HG03064 (cell line): ENCODE data around the gene TMEM106C.

Source experiments
- ATAC-seq: cut with Tn5 transposase; IDR thresholded peaks from one replicate; pipeline ENCODE4 v1.9.1; 2021; ENCODE audit warnings: low read depth; ENCODE audit not compliant: unreplicated experiment

TMEM106C gene

DNA sequence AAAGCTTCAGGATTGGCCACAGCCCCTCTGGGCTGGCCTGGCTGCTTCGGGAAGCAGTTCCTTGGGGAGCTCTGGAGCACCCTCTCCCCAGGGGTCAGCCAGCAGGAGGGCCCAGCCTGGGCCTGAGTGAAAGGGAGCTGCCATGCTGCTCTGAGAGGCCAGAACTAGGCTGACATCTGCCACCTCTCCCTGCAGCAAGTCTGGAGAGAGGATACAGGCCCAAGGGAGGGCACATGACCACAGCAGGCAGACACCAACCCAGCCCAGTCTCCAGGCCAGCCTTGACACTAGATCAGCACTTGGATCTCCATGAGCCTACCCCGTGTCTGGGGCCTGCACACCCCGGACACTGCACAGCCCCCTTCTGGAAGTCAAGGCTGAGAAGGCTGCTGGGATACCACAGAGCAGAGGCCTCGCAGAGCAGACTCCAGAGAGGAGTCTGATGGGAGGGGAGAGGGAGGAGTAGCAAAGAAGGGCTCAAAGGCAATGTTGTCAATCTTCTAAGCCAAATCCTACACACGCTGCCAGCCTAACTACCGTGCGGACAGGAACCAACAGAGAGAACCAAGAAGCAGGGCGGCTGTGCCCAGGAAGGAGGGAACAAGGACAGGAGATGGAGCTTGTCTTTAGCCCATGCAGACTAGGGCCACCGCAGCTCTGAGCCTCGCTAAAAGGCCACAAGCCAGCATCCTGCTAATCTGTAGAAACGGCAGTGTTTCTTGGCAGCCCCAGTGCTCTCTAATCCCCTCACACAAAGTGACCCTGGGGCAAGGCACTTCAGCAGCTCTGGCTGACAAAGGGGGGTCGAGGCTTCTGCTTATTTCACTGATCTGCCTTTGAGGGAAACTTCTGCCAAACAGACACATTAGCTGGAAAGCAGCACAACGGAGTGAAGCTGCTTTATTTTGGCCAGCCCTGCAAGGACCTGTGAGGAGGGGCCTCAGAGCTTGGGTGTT is 28.0 kb downstream of the TMEM106C start:
- ATAC-seq = no peak

- no peak for ATAC-seq
Measured at GRCh38 chr12:47992776-47993175, 29.4 kb downstream of the TMEM106C start.

DNA sequence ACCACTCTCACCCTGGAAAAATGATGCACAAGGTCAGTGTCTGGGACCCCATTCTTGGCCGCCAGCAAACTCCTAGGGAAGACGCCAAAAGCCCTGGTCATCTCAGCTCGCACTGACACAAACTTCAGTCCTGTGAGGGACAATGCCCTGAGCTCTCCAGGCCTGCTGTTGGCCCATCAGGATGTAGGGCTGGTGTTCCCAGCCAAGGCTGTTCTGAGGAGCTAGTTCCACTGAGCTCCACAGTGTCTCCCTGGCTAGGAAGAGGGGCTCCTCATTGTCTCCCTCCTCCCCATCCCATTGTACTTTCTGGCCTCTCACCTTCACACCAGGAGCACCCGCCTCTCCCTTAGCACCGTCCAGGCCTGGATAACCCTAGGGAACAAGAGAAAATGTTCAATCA is 30.1 kb downstream of the TMEM106C start:
- ATAC-seq = no peak

DNA sequence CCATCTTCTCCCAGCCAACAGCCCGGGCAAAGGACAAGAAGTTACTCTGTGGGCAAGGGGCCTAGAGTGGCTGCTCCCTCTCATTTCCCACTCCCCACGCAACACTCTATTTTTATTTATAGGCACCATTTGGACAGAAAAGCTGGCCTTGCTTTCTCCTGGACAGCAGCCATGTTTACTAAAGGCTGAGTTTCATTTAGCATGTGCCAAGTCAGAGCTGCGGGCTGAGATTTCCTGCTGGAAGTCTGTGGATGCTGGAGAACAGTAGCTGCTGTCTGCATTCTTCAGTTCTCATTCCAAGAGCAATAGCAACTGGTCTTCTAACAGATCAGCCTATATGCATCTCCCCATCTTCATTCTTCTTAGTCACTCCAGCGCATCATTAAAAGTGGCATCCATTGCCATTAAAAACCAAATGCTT is 32.6 kb downstream of the TMEM106C start:
- no peak for ATAC-seq

DNA sequence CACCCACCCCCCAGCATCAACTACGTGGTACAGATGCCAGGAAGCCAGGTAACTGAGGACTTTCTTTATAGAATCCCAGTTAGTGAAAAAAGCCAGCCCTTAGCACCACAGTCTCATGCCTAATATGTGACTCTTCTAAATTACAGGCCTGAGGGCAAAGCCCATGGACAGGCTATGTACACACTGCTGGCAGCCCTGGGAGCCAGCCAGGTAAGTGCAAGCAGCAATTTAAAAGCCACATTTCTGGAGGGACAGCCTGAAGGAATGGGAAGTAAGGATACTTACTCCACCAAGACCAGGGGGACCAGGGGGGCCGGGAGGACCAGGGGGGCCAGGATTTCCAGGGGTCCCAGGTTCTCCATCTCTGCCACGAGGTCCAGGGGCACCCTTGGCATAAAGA is 33.9 kb downstream of the TMEM106C start:
- ATAC-seq = no peak

GRCh38 chr12:47999816-48000215 is 36.4 kb downstream of the TMEM106C start:
- no peak for ATAC-seq

- no peak for ATAC-seq
Measured at GRCh38 chr12:48000878-48001504, 37.6 kb downstream of the TMEM106C start.

DNA sequence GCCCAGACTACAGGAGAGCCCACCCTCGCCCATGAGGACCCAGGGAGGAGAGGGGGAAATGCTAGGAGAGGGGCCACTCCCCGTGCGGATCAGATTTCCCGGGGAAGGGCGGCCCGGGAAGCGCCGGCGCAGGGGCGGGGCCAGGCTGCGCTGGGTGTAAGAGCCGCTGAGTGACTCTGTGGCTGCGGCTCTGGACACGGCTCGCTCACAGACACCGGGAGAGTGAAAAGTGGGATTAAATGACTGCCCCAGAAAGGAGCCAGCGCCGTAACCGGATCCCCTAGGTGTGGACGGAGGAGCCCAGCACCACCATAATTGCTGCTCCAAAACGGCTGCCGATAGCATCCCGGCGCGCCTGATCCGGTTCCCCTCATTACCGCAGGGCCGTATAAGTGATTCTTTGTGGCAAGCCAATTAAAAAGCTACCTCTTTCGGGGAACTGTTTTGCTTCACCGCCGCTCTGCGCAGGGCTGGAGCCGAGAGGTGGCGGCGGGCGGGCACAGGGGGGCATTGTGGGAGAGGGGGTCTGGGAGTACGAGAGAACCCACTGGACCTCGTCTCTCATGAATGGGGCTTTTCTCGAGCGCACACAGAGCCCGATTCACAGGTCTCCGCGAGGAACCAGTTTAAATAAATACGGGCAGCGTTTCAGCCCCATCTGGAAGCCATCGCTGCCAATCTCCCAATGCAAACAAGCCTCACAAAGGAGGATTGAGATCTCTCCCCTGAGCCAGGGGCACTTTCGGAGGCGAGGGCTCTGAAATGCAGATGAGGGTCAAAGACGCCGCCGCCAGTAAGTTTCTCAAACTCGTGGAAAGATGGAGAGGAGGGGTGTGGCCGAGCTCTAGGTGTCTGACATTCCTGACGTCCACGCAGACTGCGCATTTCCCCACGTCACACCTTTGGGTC is 38.4 kb downstream of the TMEM106C start:
- no peak for ATAC-seq

DNA sequence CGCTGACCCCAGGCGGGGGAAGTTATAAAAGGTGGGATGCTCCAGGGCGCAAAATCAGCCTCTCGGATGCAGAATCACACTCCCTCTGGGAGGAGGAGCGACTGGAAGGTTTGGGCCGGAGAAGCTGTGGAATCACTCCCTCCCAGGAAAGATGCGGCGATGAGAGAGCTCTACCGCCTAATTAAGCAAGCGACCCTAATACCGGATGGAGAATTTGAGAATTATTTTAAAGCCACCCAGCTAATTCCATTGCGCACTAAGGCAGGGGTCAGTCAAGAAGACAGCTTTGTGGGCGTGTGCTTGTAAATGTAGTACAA is 39.0 kb downstream of the TMEM106C start:
- ATAC-seq = no peak

- no peak for ATAC-seq
Measured at GRCh38 chr12:48002773-48003218, 39.4 kb downstream of the TMEM106C start.

GRCh38 chr12:48003226-48004052 is 40.0 kb downstream of the TMEM106C start:
- no peak for ATAC-seq

DNA sequence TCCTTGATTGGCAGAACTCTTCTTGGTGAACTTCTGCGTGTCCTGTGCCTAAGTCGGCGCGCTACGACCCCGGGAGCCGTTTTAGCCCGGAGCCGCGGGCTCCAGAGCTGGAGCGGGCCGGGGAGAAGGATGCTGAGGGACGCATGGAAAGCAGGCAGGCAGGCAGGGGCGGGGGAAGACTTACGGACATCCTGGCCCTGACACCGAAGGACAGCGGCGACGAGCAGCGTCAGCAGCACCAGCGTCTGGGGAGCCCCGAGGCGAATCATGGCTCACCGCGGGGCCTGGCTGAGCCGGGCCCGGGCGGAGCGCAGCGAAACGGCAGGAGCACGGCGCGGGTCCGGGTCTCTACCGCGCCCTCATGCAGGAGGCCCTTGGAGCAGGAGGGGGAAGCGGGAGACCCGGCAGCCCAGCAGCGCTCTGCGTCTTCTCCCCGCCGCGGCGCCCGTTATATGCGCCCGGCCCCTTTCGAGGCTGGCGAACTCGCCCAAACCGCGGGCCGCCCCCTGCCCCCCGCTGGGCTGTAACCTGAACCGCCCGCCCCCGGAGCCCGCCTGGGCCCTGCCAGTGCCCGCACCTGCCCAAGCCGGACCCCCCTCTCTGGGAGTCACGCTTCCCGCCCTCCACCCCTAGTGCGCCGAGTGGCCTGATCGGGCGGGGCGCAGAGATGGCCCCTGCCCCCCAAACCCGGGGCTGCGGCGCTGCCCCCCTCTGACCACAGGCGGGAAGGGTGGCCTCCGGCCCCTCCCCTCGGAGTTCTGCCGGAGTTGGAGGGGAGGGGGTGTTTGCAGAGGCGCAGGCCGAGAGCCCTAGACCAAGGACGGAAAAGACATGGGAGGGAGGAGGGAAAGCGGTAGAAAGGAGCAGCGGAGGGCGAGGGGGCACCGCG is 40.9 kb downstream of the TMEM106C start, which contains the start of gene COL2A1:
Gene COL2A1, minus strand, starts transcription at position 424 of the 889 bp plus-strand sequence. Its CDS starts 155 bp downstream, at position 269.
- ATAC-seq = no peak

DNA sequence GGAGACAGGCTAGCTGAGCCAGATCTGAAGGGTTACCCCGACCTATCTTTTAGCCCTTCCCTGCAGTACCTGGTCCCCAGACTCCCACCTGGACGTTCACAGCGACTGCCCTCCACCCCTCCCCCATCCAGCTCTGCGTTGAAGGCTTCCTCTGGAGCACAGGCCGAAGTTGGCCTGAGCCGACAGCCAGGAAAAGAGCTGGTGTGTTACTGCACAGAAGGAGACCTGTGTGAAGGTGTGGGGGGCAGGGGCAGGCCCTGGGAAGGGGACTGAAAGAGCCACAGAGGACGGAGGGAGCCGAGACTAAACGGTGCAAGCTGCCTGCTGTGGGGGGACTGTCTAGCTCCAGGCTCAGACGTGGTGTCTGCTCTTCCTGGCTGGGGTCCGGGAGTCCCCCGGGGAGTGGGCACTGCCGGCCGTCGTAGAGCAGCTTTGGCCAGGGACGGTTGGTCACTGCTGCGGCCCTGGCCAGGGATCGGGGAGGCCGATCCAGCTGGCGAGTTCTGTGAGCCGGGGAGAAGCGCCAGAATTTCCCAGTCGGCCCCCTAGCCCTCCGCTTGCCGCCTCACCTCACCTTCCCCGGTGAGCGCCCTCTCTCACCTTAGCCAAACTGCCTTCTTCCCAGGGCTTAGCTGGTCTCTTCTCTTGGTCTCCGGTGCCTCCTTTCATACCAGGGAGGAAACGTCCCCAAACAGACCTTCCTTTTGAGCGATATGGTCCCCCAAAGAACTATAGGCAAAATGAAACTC is 41.8 kb downstream of the TMEM106C start:
- no peak for ATAC-seq

DNA sequence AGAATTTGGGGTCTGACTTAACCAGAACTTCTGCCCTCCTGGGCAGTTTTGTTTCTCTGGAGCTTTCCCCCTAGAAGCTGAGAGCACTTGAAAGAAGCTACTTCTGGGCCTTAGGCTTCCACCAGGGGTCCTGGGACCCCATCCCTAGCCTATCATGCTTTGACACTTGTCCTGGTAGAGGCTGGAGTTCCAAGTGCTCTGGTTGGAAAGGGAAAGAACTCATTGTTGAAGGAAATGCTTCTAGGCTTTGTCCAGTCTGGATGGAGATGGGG is 42.3 kb downstream of the TMEM106C start:
- ATAC-seq = no peak

DNA sequence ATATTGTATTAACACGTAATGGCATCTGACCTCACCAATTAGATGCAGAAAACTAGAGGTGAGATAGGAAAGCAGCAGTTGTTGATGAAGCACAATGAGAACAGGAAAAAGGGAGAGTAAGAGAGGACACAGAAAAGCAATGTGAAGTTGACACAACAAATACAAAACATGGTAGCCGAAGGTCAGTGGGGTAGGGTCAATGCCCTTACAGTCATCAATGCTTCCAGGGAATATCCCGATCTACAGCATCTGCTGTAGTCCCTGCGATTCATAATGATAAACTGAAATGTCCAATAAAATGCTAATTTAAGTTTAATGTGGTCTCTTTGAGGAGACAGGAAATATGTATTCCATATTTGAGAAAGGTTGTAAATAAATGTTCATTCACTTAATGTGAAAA is 43.8 kb downstream of the TMEM106C start:
- ATAC-seq = no peak

- no peak for ATAC-seq
Measured at GRCh38 chr12:48008349-48008748, 45.0 kb downstream of the TMEM106C start.

- no peak for ATAC-seq
Measured at GRCh38 chr12:48008950-48009349, 45.6 kb downstream of the TMEM106C start.

DNA sequence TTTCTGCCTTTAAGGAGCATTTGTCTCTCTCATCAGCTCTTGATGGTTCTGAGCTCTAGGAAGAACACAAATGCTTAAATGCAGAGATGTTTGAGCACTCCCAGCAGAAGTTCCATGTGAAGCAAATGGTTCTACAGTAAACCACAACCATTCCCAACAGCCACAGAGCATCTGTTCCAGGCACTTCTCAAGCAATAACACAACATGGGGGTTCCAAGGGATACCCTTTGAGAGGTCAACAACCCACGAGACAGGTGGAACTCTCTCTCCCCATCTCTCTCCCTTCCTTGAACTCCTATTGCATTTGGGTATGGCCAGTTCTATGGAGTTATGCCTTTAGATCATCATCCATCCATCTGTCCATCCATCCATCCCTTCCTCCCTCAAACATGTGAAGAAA is 46.1 kb downstream of the TMEM106C start:
- ATAC-seq = no peak
